ENCODE measurements around the gene TTC28.
"Not testable (repeated sequence)": the region's sequence is repeated elsewhere in the genome, so short reads cannot be mapped to it uniquely, and the experiment has no call there.

TTC28 gene

GRCh38 chr22:28507896-28508295 lies 171.7 kb downstream of the TTC28 start:
- TF ChIP-seq ZNF274 (IDR thresholded peaks at IDR 0.05; ENCODE audit: low read depth, low read length), result no peak
- H3K4me3 ChIP-seq (ENCODE audit: low read length), result no peak overlapping the region

DNA sequence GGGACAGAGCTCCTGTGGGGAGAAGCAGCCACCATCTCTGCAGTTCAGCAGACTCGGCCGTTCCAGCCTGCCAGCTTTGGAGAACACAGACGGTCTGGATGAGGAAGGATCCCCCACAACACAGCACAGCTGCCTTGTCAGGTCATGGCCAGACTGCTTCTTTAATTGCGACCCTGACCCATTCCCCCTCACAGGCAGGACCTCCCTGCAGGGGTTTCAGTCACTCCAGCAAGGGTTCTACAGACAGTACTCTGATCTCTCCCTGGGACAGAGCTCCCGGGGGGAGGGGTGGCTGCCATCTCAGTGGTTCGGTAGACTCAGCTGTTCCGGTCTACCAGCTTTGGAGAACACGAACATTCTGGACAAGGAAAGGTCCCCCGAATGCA lies 173.5 kb downstream of the TTC28 start:
- no peak overlapping the region for H3K4me3 ChIP-seq (ENCODE audit: low read length)
- no peak for TF ChIP-seq ZNF274 (IDR thresholded peaks at IDR 0.05; ENCODE audit: low read depth, low read length)

DNA sequence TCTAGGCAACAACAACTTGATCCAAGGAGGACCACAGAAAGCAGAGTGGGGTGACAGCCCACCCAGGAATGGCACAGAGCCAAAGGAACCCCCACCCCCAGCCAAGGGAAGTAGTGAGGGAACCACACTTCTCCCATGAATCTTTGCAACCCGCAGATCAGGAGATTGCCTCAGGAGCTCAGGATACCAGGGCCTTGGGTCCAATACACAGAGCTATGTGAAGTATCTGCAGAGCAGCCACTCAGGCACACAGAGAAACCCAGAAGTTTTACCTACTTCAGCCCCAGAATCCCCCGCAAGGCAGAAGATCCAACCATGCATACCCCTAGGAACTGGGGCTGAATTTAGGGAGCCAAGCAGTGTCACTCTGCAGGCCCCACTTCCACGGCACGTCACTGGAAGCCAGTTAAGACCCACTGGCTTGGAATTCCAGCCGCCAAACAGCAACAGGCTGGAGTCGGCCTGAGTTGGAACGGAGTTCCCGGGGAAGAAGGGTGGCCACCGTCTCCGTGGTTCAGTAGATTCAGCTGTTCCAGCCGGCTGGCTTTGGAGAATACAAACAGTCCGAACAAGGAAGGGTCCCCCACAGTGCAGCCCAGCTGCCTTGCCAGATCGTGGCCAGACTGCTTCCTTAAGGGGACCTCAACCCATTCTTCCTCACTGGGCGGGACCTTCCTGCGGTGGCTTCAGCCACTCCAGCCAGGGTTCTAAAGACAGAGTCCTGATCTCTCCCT lies 174.1 kb downstream of the TTC28 start:
- H3K4me3 ChIP-seq (ENCODE audit: low read length), result no peak overlapping the region
- no peak for TF ChIP-seq ZNF274 (IDR thresholded peaks at IDR 0.05; ENCODE audit: low read depth, low read length)

DNA sequence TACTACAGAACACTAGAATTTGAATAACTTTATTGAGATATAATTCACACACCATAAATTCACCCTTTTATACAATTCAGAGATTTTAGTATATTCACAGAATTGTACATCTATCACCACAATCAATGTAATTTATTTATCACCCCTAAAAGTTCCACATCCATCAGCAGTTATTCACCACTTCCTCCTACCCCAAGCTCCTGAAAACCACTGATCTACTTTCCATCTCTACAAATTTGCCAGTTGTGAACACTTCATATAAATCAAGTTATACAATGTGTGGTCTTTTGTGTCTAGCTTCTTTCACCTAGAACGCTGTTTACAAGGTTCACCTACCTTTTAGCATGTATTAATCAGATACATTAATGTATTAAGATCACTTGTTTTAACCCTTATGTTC lies 179.6 kb downstream of the TTC28 start:
- H3K4me3 ChIP-seq (ENCODE audit: low read length), result no peak overlapping the region
- TF ChIP-seq ZNF274 (IDR thresholded peaks at IDR 0.05; ENCODE audit: low read depth, low read length), result no peak

- H3K4me3 ChIP-seq (ENCODE audit: low read length), result no peak overlapping the region
- no peak for TF ChIP-seq ZNF274 (IDR thresholded peaks at IDR 0.05; ENCODE audit: low read depth, low read length)
These were observed 181.6 kb downstream of the TTC28 start for GRCh38 chr22:28498044-28498443.

DNA sequence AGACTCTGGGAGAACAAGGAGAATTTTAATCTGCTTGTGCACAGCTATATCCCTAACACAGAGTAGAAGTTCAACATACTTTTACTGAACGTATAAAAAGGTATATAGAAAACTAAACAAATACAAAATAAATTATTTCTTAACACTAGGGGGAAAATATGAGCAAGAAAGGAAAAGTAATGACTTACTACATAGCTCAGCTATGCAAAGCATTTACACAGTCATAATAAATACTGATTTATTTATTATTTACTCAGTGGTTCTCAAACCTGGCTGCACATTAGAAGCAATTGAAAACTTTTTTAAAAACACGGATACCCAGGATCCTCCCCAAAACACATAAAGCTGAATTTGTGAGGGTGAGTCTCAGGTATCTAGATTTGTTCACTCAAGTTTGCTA lies 182.5 kb downstream of the TTC28 start:
- TF ChIP-seq ZNF274 (IDR thresholded peaks at IDR 0.05; ENCODE audit: low read depth, low read length), result no peak
- H3K4me3 ChIP-seq (ENCODE audit: low read length), result no peak overlapping the region

DNA sequence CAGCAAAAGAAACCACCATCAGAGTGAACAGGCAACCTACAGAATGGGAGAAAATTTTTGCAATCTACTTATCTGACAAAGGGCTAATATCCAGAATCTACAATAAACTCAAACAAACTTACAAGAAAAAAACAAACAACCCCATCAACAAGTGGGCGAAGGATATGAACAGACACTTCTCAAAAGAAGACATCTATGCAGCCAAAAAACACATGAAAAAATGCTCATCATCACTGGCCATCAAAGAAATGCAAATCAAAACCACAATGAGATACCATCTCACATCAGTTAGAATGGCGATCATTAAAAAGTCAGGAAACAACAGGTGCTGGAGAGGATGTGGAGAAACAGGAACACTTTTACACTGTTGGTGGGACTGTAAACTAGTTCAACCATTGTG lies 188.4 kb downstream of the TTC28 start:
- H3K4me3 ChIP-seq (ENCODE audit: low read length), result not testable (repeated sequence)

DNA sequence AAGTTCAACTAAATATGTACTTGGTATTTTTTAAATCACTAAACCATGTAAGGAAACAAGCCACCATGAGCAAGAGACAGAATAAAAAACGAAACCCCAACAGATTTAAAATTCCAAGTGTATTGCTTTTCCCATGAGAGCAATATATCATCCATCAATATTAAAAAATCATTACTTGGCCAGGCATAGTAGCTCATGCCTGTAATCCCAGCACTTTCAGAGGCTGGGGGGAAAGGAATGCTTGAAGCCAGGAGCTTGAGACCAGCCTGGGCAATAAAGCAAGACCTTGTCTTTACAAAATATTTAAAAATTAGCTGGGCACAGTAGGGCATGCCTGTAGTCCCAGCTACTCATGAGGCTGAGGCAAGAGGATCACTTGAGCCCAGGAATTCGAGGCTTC lies 190.8 kb downstream of the TTC28 start:
- TF ChIP-seq ZNF274 (IDR thresholded peaks at IDR 0.05; ENCODE audit: low read depth, low read length), result no peak

GRCh38 chr22:28484662-28485061 lies 195.0 kb downstream of the TTC28 start:
- TF ChIP-seq ZNF274 (IDR thresholded peaks at IDR 0.05; ENCODE audit: low read depth, low read length), result no peak
- no peak overlapping the region for H3K4me3 ChIP-seq (ENCODE audit: low read length)

More for the DNA sequence above, 190.8 kb downstream of the TTC28 start:
- H3K4me3 ChIP-seq (ENCODE audit: low read length), result no peak overlapping the region

DNA sequence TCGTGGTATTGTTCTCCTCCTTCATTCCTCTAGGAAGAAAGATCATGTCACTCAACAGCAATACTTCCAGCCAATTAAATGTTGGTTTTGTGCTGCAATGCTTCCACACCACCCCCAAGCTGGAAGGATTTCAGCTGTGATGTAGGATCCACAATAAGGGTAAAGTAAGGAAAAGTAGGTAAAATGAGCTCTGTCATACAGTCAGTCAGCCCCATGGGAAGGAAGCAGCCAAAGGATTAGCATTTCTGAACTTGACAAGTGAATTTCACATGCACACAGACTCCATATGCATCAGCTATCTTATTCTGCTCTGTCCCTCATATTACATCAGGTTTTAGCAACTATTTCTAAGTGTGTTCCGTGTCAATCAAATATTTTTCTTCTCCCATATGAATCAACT lies 197.9 kb downstream of the TTC28 start:
- no peak overlapping the region for H3K4me3 ChIP-seq (ENCODE audit: low read length)
- TF ChIP-seq ZNF274 (IDR thresholded peaks at IDR 0.05; ENCODE audit: low read depth, low read length), result no peak

DNA sequence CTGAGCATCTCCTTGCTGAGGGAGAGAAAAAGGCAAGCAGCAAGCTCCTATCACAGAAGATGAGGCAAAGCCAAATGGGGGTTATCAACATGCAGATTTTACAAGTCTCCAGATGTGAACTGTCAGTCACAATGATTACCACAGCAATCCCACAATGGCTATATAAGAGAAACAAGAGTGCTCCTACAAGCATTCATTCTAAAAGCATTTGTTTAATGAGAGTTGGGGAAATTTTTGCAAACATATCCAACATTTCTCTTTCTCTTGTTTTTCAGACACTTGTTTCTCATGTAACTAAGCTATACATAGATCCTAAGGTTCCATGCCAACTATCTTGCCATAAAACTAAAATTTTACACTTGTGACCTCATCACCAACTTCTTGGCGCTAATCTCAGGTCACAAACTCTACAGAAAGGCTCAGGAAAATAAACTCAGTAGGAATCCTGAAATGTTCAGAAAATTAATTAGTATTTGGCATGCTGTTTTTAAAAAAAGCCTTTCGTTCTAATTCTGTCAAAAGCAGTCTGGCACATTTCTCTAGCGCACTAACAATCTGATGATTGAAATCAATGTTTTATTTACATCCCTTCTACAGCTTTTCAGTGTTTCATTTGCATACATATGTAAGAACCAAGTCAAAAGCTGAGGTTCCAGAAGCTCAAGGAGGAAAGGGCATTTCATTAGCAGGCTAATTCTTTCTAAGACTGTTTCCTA lies 199.5 kb downstream of the TTC28 start:
- H3K4me3 ChIP-seq (ENCODE audit: low read length), result no peak overlapping the region
- TF ChIP-seq ZNF274 (IDR thresholded peaks at IDR 0.05; ENCODE audit: low read depth, low read length), result no peak

DNA sequence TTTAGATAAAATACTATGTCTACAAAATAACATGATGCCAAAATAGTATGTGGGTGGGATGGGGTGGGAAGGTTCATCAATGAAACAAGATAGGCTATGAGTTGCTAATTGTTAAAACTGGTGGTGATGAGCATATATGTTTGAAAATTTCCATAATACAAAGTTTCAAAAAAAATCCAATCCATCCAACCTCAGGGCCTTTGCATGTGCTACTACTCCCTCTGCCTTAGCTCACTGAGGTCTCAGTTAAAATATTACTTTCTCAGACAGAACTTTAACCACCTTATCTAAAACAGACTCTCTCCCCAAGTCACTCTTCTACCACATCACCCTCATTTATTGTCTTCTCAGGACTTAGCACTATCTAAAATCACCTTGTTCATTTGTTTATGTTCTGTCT lies 201.1 kb downstream of the TTC28 start:
- no peak for TF ChIP-seq ZNF274 (IDR thresholded peaks at IDR 0.05; ENCODE audit: low read depth, low read length)
- no peak overlapping the region for H3K4me3 ChIP-seq (ENCODE audit: low read length)

- no peak overlapping the region for H3K4me3 ChIP-seq (ENCODE audit: low read length)
- TF ChIP-seq ZNF274 (IDR thresholded peaks at IDR 0.05; ENCODE audit: low read depth, low read length), result no peak
These were observed 202.1 kb downstream of the TTC28 start for GRCh38 chr22:28477556-28477955.

DNA sequence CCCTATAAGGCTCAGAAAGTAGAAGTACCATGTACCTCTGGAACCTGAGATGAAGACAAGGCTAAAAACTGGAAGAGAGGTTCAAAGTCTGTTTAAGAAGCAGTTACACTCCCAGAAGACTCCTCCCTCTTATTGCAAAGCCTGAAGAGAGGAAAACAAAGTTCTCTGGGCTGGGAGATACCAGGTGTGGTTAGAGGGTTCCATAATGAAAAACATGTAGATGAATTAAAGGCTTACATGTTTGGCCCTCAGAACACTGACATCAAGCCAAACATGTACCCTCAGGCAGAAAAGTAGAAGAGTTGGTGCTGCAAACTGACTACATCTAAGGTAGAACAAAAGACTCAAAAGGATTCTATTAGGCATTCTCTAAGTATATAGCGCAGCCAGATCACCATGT lies 205.3 kb downstream of the TTC28 start:
- no peak overlapping the region for H3K4me3 ChIP-seq (ENCODE audit: low read length)
- TF ChIP-seq ZNF274 (IDR thresholded peaks at IDR 0.05; ENCODE audit: low read depth, low read length), result no peak

DNA sequence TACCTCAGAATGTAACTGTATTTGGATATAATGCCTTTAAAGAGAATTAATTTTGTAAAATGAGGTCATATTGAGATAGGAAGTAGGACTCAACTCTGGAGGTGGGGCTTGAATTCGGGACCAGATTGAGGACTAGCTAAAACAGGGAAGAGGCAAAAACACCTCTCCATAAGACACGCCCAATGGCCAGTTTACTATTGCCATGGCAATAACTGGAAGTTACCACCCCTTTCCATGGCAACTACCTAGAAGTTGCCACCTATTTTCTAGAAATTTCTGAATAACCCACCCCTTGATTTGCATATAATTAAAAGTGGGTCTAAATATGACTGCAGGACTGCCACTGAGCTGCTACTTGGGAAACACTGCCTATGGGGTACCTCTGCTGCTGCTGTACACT lies 206.4 kb downstream of the TTC28 start:
- TF ChIP-seq ZNF274 (IDR thresholded peaks at IDR 0.05; ENCODE audit: low read depth, low read length), result no peak
- no peak overlapping the region for H3K4me3 ChIP-seq (ENCODE audit: low read length)

- not testable (repeated sequence) for H3K4me3 ChIP-seq (ENCODE audit: low read length)
These were observed 212.6 kb downstream of the TTC28 start for GRCh38 chr22:28467055-28467454.
